ENCODE measurements around the gene LMX1A. TPM values are rescaled to one million over a fixed set of nuclear protein-coding genes. Genes with fewer than 3 reads are reported as not detected.

The LMX1A gene
- total RNA-seq, 1 experiment from 2014 or later = not detected

GRCh38 chr1:165364568-165365133 is 8.1 kb upstream of the LMX1A start:
- ChIA-PET POLR2A (interaction anchor here (1.3 to 2.1 kb wide), 5 partner anchors 11 to 248 kb away, joined by 3 to 17 read pairs (median 5); no protein-coding TSS in a partner anchor), CTCF (interaction anchor here (0.6 to 12.7 kb wide), 20 partner anchors 11 to 587 kb away, joined by 3 to 536 read pairs (median 64); partner anchors contain the start of gene LMX1A)
- peak overlapping the region; percentile 46 for H3K27ac Mint-ChIP-seq (ENCODE audit: low read depth, unreplicated experiment)
- intact Hi-C loops (cut with micrococcal nuclease) = loop anchor here (1.0 kb wide), 2 partner anchors 229 to 248 kb away; no protein-coding TSS in a partner anchor
- no peaks in the 10 kb centered on the region for H3K9me3 Mint-ChIP-seq (ENCODE audit: unreplicated experiment)
- H3K4me3 Mint-ChIP-seq (ENCODE audit: unreplicated experiment) = no peak overlapping the region
- BruUV-seq (replicated peaks) = no TSS peak
- H3K4me1 Mint-ChIP-seq (ENCODE audit: insufficient read depth, unreplicated experiment) = peaks cover 28% of the 10 kb centered on the region
- no peak for TF ChIP-seq CTCF (IDR thresholded peaks at IDR 0.05; ENCODE audit: unreplicated experiment)
- DNase-seq (ENCODE audit: unreplicated experiment) = peak; percentile 100
- H3K36me3 Mint-ChIP-seq (ENCODE audit: insufficient read depth, unreplicated experiment) = no peaks in the 10 kb centered on the region
- peaks cover 16% of the 10 kb centered on the region for H3K27me3 Mint-ChIP-seq (ENCODE audit: insufficient read depth, unreplicated experiment)

- ChIA-PET POLR2A (interaction anchor here (0.5 kb wide), 1 partner anchor 215 kb away, joined by 3 read pairs; no protein-coding TSS in a partner anchor), CTCF (interaction anchor here (0.9 to 24.8 kb wide), 2 partner anchors 10 to 99 kb away, joined by 4 to 340 read pairs; no protein-coding TSS in a partner anchor)
- intact Hi-C loops (cut with micrococcal nuclease) = no loop called here
- Mint-ChIP-seq H3K27ac (ENCODE audit: low read depth, unreplicated experiment) (no peak overlapping the region), H3K27me3 (ENCODE audit: insufficient read depth, unreplicated experiment) (peaks cover 33% of the 10 kb centered on the region), H3K4me1 (ENCODE audit: insufficient read depth, unreplicated experiment) (peaks cover 5% of the 10 kb centered on the region), H3K4me3 (ENCODE audit: unreplicated experiment) (no peak overlapping the region), H3K9me3 (ENCODE audit: unreplicated experiment) (no peaks in the 10 kb centered on the region), H3K36me3 (ENCODE audit: insufficient read depth, unreplicated experiment) (no peaks in the 10 kb centered on the region)
- no peak for TF ChIP-seq CTCF (IDR thresholded peaks at IDR 0.05; ENCODE audit: unreplicated experiment)
- DNase-seq (ENCODE audit: unreplicated experiment) = no peak
- BruUV-seq (replicated peaks) = no TSS peak
Observed at GRCh38 chr1:165356876-165357275, 361 bp upstream of the LMX1A start.

GRCh38 chr1:165355139-165355976 is 1.2 kb downstream of the LMX1A start:
- CTCF ChIA-PET = interaction anchor here (0.6 to 24.8 kb wide), 5 partner anchors 11 to 1375 kb away, joined by 3 to 340 read pairs (median 3); no protein-coding TSS in a partner anchor
- no peaks in the 10 kb centered on the region for H3K9me3 Mint-ChIP-seq (ENCODE audit: unreplicated experiment)
- DNase-seq (ENCODE audit: unreplicated experiment) = no peak
- H3K27ac Mint-ChIP-seq (ENCODE audit: low read depth, unreplicated experiment) = no peak overlapping the region
- intact Hi-C loops (cut with micrococcal nuclease) = no loop called here
- BruUV-seq (replicated peaks) = no TSS peak
- H3K4me1 Mint-ChIP-seq (ENCODE audit: insufficient read depth, unreplicated experiment) = no peaks in the 10 kb centered on the region
- POLR2A ChIA-PET = interaction anchor here (0.5 kb wide), 1 partner anchor 14 kb away, joined by 3 read pairs; no protein-coding TSS in a partner anchor
- peaks cover 48% of the 10 kb centered on the region for H3K27me3 Mint-ChIP-seq (ENCODE audit: insufficient read depth, unreplicated experiment)
- H3K4me3 Mint-ChIP-seq (ENCODE audit: unreplicated experiment) = no peak overlapping the region
- no peak for TF ChIP-seq CTCF (IDR thresholded peaks at IDR 0.05; ENCODE audit: unreplicated experiment)
- no peaks in the 10 kb centered on the region for H3K36me3 Mint-ChIP-seq (ENCODE audit: insufficient read depth, unreplicated experiment)

- no peaks in the 10 kb centered on the region for H3K36me3 Mint-ChIP-seq (ENCODE audit: insufficient read depth, unreplicated experiment)
- ChIA-PET POLR2A (no interaction called here), CTCF (interaction anchor here (0.6 to 24.8 kb wide), 4 partner anchors 12 to 1376 kb away, joined by 3 to 340 read pairs (median 4); no protein-coding TSS in a partner anchor)
- BruUV-seq (replicated peaks) = no TSS peak
- TF ChIP-seq CTCF (IDR thresholded peaks at IDR 0.05; ENCODE audit: unreplicated experiment) = no peak
- intact Hi-C loops (cut with micrococcal nuclease) = no loop called here
- DNase-seq (ENCODE audit: unreplicated experiment) = no peak
- H3K4me1 Mint-ChIP-seq (ENCODE audit: insufficient read depth, unreplicated experiment) = no peaks in the 10 kb centered on the region
- H3K27me3 Mint-ChIP-seq (ENCODE audit: insufficient read depth, unreplicated experiment) = peaks cover 54% of the 10 kb centered on the region
- no peak overlapping the region for H3K27ac Mint-ChIP-seq (ENCODE audit: low read depth, unreplicated experiment)
- no peaks in the 10 kb centered on the region for H3K9me3 Mint-ChIP-seq (ENCODE audit: unreplicated experiment)
- no peak overlapping the region for H3K4me3 Mint-ChIP-seq (ENCODE audit: unreplicated experiment)
Observed at GRCh38 chr1:165354739-165355138, 1.8 kb downstream of the LMX1A start.
